ENCODE measurements around the gene ZCCHC8.
A peak's percentile ranks its signal among the peaks of the same experiment; 100 is the strongest.

ZCCHC8 gene

DNA sequence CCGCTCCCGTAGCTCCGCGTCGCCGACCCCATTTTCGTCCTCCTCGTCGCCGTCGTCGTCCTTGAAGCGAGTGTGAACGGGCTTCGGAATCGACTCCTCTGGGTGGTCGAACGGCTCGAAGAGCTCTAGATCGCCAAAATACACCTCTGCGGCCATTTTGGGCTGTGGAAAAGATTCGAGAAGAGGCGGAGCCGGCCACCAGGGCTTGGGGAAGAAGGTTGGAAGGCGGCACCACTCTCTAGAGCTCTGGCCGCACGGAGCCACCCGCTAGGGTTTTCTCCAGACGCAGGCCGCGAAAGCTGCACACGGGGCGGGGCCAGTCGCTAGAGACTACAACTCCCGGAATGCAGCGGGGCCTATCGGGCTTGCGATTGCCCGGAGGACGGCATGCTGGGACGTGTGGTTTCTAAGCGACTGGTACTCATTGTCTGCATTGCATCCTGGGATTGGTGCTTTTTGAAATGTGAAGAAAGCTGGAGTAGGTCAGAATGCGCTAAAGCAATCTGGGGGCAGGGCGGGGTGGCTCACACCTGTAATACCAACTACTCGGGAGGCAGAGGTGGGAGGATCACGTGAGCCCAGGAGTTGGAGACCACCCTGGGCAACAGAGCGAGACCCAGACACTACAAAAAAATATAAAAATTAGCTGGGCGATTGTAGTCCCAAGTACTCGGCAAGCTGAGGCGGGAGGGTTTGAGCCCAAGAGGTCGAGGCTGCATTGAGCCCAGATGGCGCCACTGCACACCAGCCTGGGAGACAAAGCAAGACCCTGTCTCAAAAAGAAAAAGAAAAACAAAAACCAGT lies at the start of gene ZCCHC8:
TSS of gene ZCCHC8 (minus strand) at position 248 of the 804 bp plus-strand sequence. CDS start at position 156, 92 bp downstream.
- DNase-seq (ENCODE audit: extremely low read depth in 1 of 2, low read depth in 1 of 2) = peak; percentile 92 to 93

- no peak for DNase-seq (ENCODE audit: extremely low read depth in 1 of 2, low read depth in 1 of 2)
These were observed 46.6 kb upstream of the ZCCHC8 start for GRCh38 chr12:122547330-122547729.

DNA sequence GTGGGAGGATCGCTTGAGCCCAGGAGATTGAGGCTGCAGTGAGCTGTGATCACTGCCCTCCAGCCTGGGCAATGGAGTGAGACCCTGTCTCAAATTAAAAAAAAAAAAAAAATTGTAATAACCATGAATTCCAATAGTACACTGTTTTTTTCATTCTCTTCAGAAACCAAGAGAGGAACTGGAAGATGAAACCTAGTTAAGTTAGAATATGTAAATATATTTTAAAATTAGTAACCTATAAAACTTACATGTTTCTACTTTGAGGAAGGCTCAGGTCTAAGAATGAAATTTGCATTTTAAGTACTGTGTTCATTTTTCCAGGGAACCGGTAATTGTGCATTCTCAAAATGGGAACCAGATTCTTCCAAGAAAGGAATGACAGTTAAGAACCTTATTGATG lies 45.1 kb upstream of the ZCCHC8 start:
- DNase-seq (ENCODE audit: extremely low read depth in 1 of 2, low read depth in 1 of 2) = no peak

- no peak for DNase-seq (ENCODE audit: extremely low read depth in 1 of 2, low read depth in 1 of 2)
These were observed 43.8 kb upstream of the ZCCHC8 start for GRCh38 chr12:122544537-122544936.

- no peak for DNase-seq (ENCODE audit: extremely low read depth in 1 of 2, low read depth in 1 of 2)
These were observed 37.8 kb upstream of the ZCCHC8 start for GRCh38 chr12:122538496-122538895.

GRCh38 chr12:122537021-122537420 lies 36.3 kb upstream of the ZCCHC8 start:
- no peak for DNase-seq (ENCODE audit: extremely low read depth in 1 of 2, low read depth in 1 of 2)

GRCh38 chr12:122533856-122534255 lies 33.1 kb upstream of the ZCCHC8 start:
- DNase-seq (ENCODE audit: extremely low read depth in 1 of 2, low read depth in 1 of 2) = no peak

- no peak for DNase-seq (ENCODE audit: extremely low read depth in 1 of 2, low read depth in 1 of 2)
These were observed 28.3 kb upstream of the ZCCHC8 start for GRCh38 chr12:122528992-122529391.

DNA sequence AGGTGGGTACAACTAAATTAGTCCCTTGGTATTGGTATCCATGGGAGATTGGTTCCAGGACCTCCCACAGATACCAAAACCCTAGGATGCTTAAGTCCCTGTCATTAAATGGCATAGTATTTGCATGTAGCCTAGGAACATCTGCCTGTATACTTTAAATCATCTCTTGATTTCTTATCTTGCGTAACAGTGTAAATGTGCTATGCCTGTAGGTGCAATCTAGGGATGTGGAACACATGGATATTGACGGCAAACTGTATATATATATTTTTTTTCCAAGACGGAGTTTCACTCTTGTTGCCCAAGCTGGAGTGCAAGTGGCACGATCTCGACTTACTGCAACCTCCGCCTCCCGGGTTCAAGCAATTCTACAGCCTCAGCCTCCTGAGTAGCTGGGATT lies 27.9 kb upstream of the ZCCHC8 start:
- no peak for DNase-seq (ENCODE audit: extremely low read depth in 1 of 2, low read depth in 1 of 2)

DNA sequence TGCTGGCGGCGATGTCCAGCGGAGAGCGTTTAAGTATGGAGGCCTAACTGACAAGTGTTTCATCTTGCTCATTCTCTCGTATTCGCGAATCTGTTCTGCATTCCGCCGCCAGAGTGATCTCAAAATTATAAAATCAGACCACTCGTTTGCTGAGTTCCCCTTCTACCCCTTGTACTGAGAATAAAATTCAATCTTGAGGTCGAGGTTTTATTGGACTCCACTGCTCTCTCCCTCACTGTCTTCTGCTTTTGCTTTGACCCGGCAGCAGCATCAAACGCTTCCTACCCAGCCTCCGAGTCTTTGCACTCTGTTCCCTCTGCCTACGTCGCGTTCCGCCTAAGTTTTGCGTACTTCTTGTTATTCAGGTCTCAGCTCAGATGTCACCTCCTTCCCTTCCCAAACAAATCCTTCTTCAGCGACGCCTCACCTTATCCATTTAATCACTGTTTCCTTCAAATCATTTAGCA lies 26.8 kb upstream of the ZCCHC8 start:
- no peak for DNase-seq (ENCODE audit: extremely low read depth in 1 of 2, low read depth in 1 of 2)

DNA sequence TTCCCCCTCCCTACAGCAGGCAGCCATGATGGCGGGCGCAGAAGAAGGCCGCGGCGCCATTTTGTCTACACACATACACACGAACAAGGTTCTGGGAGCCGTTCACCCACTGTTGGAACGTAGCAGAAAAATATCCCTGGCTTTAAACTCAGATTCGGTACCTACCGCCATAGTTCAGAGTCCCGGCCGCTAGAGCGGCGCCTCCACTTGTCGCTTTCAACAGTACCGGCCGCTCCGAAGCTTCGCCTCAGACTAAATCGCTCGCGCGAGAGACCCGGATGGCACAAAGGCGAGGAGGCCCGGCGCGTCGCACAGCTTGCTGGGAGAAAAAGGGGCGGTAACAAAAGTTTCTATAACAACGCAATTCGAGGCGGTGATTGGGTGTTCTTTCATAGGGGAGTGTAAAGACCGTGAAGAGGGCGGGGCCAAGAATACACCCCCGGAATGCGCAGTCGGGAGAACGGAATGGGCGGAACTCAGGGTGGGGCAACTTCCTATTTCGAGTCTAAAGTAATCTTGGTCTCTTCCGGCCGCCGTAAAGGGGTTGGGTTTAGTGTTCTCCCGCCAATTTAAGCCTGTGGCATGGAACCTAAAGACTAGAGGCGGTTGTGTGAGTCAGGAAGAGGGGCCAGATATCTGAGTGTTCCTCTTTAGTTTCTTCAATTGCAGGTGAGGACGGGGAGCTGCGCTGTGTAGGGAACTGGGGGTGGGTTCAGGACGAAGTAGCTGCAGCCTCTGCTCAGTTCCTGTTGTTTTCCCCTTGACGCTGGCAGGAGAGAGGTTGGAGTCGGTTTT lies 26.1 kb upstream of the ZCCHC8 start, which contains the start of the genes KNTC1 and RSRC2:
TSS of gene KNTC1 (plus strand) at position 567 of the 795 bp plus-strand sequence. CDS start 2,815 bp downstream, outside the sequence.
TSS of gene RSRC2 (minus strand) at position 254 of the 795 bp plus-strand sequence. CDS start at position 171, 83 bp downstream.
- peak; percentile 90 to 97 for DNase-seq (ENCODE audit: extremely low read depth in 1 of 2, low read depth in 1 of 2)

GRCh38 chr12:122523846-122524718 lies 23.4 kb upstream of the ZCCHC8 start:
- DNase-seq (ENCODE audit: extremely low read depth in 1 of 2, low read depth in 1 of 2) = no peak

DNA sequence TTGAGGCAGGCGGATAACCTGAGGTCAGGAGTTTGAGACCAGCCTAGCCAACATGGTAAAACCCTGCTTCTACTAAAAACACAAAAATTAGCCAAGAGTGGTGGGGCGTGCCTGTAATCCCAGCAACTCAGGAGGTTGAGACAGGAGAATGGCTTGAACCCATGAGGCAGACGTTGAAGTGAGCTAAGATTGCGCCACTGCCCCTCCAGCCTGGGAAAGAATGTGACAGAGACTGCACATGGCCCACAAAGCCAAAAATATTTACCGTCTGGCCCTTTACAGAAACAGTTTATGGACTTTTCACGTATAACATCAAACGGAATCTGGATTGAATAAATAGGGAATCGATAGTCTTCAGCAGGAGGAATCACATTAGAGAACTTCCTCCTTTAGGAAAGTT lies 22.5 kb upstream of the ZCCHC8 start:
- DNase-seq (ENCODE audit: extremely low read depth in 1 of 2, low read depth in 1 of 2) = no peak

GRCh38 chr12:122520676-122521075 lies 19.9 kb upstream of the ZCCHC8 start:
- no peak for DNase-seq (ENCODE audit: extremely low read depth in 1 of 2, low read depth in 1 of 2)

- DNase-seq (ENCODE audit: extremely low read depth in 1 of 2, low read depth in 1 of 2) = no peak
These were observed 18.7 kb upstream of the ZCCHC8 start for GRCh38 chr12:122519418-122519817.

DNA sequence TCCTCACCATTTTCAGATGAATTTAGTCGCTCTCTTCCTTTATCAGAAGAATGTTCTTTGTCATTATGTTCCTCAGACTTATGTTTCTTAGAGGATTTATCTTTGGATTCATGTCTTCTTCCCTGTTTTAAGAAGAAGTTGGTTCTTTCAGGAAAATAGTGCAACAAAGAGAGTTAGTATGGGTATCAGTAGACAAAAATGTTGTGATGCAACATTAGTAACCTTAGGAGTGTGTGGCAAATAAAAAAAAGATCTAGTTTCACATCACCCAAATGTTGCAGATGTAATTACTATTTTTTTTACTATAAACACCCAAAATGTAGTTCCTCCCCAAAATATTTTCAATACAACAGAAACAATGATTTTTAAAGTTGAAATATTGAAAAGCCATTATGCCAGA lies 18.2 kb upstream of the ZCCHC8 start:
- DNase-seq (ENCODE audit: extremely low read depth in 1 of 2, low read depth in 1 of 2) = no peak

- DNase-seq (ENCODE audit: extremely low read depth in 1 of 2, low read depth in 1 of 2) = no peak
These were observed 17.1 kb upstream of the ZCCHC8 start for GRCh38 chr12:122517877-122518276.

DNA sequence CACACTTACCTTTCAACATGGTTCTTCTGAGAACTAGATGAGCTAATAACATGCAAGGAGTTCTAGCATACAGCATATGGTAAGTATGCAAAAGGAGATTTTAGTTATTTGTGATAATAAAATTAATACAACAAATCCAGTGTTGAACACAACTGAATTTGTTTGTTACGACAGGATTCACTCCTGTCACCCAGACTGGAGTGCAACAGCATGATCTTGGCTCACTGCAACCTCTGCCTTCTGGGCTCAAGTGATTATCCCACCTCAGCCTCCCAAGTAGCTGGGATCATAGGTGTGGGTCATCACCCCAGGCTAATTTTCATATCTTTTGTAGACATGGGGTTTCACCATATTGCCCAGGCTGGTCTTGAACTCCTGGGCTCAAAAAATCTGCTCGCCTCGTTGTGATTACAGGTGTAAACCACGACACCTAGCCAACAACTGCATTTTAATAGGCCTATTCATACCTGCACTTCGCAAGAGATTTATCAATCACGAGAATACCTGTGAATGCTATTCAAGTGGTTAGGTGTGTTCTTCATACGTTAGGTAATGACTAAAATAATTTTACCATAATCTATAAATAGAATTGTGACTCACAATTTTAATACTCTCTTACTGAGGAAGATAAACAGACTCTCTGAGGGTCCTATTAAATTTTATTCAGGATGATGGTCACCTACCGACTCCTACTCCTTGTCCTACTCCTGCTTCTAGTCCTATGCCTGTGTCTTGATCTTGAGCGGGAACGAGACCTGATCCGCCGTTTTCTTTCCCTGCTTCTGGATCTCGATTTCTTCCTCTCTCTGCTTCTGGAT lies 16.0 kb upstream of the ZCCHC8 start:
- DNase-seq (ENCODE audit: extremely low read depth in 1 of 2, low read depth in 1 of 2) = no peak

GRCh38 chr12:122515275-122515674 lies 14.5 kb upstream of the ZCCHC8 start:
- DNase-seq (ENCODE audit: extremely low read depth in 1 of 2, low read depth in 1 of 2) = no peak

DNA sequence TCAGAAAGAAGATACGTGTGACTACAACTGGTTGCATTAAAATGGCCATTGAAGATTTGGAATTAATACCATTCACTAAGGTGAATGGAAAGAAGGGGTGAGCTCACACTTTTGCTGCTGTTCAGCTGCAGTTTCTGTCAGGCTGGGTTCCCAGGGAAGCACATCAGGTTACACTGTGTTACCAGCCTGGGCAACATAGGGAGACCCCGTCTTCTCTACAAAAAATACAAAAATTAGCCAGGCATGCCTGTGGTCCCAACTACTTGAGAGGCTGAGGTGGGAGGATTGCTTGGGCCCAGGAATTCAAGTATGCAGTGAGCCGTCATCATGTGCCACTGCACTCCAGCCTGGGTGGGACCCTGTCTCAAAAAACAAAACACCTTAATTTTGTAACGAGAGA lies 12.9 kb upstream of the ZCCHC8 start:
- no peak for DNase-seq (ENCODE audit: extremely low read depth in 1 of 2, low read depth in 1 of 2)
